Ishikawa (cell line): Measurements from ENCODE around the gene NACC2.

Source experiments
- EGR1 ChIP-seq: IDR thresholded peaks from 2 replicates; pipeline ENCODE4 v1.6.1; 2012
- EP300 ChIP-seq: IDR thresholded peaks from 2 replicates; pipeline ENCODE4 v1.6.1; 2012; ENCODE audit warnings: borderline replicate concordance
- MAX ChIP-seq: IDR thresholded peaks from 2 replicates; pipeline ENCODE4 v1.6.1; 2012
- NFIC ChIP-seq: IDR thresholded peaks from 2 replicates; pipeline ENCODE4 v1.6.1; 2012
- RAD21 ChIP-seq: IDR thresholded peaks from 2 replicates; pipeline ENCODE4 v1.6.1; 2012; ENCODE audit warnings: low read depth
- REST ChIP-seq: IDR thresholded peaks from 2 replicates; pipeline ENCODE4 v1.6.1; 2012; ENCODE audit warnings: low read depth, mild to moderate bottlenecking

GRCh38 chr9:136009516-136009915 lies 85.6 kb downstream of the NACC2 start:
- TF ChIP-seq EP300 (no peak), REST (no peak), MAX (no peak), NFIC (no peak), RAD21 (no peak), EGR1 (no peak)
